Esophagus squamous epithelium (tissue), 4 donors: Measurements from ENCODE around the gene MBP.

Source experiments
- POLR2A ChIP-seq, 4 donors: fragments of 450-650 bp; IDR thresholded peaks; one replicate each; pipeline ENCODE4 v1.6.1; 2017; ENCODE audit warnings: antibody characterized with exemption in 4 of 4, mild to moderate bottlenecking in 4 of 4, moderate library complexity in 3 of 4
- TF ChIP-seq, protein P1 (sequence below), 6 experiments: fragments of 450-650 bp in 4 of 6; fragments of 200-600 bp in 2 of 6; sonication (generic) in 2 of 6; IDR thresholded peaks; one replicate each; pipeline ENCODE4 v1.5.1; 2016 to 2019; ENCODE audit warnings: antibody characterized with exemption in 6 of 6, mild to moderate bottlenecking in 4 of 6, moderate library complexity in 4 of 6

DNA sequence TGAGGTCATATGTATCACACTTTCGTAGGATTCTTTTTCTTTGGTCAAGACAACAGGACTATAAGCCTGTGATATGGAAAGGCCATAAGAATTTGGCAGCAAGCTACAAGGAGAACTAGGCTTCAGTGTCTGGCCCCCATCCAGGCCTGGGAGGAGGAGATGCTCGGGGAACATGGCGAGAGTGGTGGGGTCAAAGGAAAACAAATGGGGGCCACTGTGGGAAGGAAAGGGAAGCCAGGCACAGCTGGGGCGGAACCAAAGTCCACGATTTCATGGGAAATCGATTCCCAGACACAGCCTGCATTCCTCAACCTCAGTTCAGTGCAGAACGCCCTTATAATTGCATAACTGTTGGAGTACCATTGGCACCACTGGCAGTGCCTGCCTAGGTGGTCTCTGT lies 58.2 kb downstream of the MBP start:
- TF ChIP-seq, protein P1, sequence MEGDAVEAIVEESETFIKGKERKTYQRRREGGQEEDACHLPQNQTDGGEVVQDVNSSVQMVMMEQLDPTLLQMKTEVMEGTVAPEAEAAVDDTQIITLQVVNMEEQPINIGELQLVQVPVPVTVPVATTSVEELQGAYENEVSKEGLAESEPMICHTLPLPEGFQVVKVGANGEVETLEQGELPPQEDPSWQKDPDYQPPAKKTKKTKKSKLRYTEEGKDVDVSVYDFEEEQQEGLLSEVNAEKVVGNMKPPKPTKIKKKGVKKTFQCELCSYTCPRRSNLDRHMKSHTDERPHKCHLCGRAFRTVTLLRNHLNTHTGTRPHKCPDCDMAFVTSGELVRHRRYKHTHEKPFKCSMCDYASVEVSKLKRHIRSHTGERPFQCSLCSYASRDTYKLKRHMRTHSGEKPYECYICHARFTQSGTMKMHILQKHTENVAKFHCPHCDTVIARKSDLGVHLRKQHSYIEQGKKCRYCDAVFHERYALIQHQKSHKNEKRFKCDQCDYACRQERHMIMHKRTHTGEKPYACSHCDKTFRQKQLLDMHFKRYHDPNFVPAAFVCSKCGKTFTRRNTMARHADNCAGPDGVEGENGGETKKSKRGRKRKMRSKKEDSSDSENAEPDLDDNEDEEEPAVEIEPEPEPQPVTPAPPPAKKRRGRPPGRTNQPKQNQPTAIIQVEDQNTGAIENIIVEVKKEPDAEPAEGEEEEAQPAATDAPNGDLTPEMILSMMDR (IDR thresholded peaks at IDR 0.05), result no peak
- no peak for TF ChIP-seq POLR2A (IDR thresholded peaks at IDR 0.05)
